OCI-LY3 (cell line): ENCODE results near the gene GPM6B.

Source experiments
- EZH2phosphoT487 ChIP-seq: fragments of 200-600 bp; shearing (Covaris generic); IDR thresholded peaks from 2 replicates; pipeline ENCODE4 v1.6.1; 2018; ENCODE audit warnings: antibody characterized with exemption, mixed run types, low read depth
- TF ChIP-seq, protein P1 (sequence below): fragments of 200-600, 300-600 bp; sonication (generic); IDR thresholded peaks from 2 replicates; pipeline ENCODE4 v1.5.1; 2014; ENCODE audit warnings: antibody characterized with exemption, low read length, low read depth

DNA sequence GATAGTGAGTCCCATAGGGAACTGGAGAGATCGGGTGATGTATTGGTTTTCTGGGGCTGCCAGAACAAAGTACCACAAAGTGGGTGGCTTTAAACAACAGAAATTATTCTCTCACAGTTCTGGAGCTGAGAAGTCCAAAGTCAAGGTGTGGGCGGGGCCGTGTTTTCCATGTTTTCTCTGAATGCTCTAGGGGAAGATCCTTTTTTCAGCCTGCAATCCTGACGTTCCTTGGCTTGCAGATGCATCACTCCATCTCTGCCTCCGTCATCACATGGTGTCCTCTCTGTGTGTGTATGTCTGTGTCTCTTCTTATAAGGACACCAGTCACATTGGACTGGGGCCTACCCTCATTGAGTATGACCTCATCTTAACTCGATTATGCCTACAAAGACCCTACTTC lies 7.9 kb upstream of the GPM6B start:
- TF ChIP-seq, protein P1, sequence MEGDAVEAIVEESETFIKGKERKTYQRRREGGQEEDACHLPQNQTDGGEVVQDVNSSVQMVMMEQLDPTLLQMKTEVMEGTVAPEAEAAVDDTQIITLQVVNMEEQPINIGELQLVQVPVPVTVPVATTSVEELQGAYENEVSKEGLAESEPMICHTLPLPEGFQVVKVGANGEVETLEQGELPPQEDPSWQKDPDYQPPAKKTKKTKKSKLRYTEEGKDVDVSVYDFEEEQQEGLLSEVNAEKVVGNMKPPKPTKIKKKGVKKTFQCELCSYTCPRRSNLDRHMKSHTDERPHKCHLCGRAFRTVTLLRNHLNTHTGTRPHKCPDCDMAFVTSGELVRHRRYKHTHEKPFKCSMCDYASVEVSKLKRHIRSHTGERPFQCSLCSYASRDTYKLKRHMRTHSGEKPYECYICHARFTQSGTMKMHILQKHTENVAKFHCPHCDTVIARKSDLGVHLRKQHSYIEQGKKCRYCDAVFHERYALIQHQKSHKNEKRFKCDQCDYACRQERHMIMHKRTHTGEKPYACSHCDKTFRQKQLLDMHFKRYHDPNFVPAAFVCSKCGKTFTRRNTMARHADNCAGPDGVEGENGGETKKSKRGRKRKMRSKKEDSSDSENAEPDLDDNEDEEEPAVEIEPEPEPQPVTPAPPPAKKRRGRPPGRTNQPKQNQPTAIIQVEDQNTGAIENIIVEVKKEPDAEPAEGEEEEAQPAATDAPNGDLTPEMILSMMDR, result no peak
- TF ChIP-seq EZH2phosphoT487, result no peak
